Neural cell (in vitro differentiated cells): ENCODE data around the gene TPRG1L. TPM values are rescaled to one million over a fixed set of nuclear protein-coding genes. Genes with fewer than 3 reads are reported as not detected.

Experiments used
- H2AFZ ChIP-seq: fragments of 200-600, 300-800 bp; sonication (generic), shearing (Covaris generic); 2 replicates; pipeline ENCODE4 v1.6.0; 2014; ENCODE audit warnings: low read depth, mild to moderate bottlenecking, antibody characterized with exemption, low read length, moderate library complexity
- H3F3A ChIP-seq: fragments of 200-600 bp; shearing (Covaris generic); 2 replicates; pipeline ENCODE4 v1.6.1; 2016; ENCODE audit warnings: mild to moderate bottlenecking, moderate library complexity, mixed read lengths, antibody characterized with exemption, low read length; ENCODE audit not compliant: insufficient read depth, poor library complexity, severe bottlenecking
- H3K27ac ChIP-seq: fragments of 200-600, 300-800 bp; sonication (generic), shearing (Covaris generic); 2 replicates; pipeline ENCODE4 v1.5.1; 2014; ENCODE audit warnings: mild to moderate bottlenecking, low read length, moderate library complexity
- H3K27me3 ChIP-seq: fragments of 300-800, 200-600 bp; sonication (generic), shearing (Covaris generic); 2 replicates; pipeline ENCODE4 v1.6.0; 2014; ENCODE audit warnings: mild to moderate bottlenecking, low read depth, low read length, moderate library complexity; ENCODE audit not compliant: insufficient read depth
- H3K36me3 ChIP-seq: fragments of 300-800, 200-600 bp; sonication (generic), shearing (Covaris generic); 2 replicates; pipeline ENCODE4 v1.5.1; 2014; ENCODE audit warnings: mild to moderate bottlenecking, antibody characterized with exemption, low read length, moderate library complexity; ENCODE audit not compliant: insufficient read depth
- H3K4me2 ChIP-seq: fragments of 300-800, 200-600 bp; sonication (generic), shearing (Covaris generic); 2 replicates; pipeline ENCODE4 v1.6.0; 2014; ENCODE audit warnings: mild to moderate bottlenecking, low read length
- H3K4me3 ChIP-seq: fragments of 300-800, 200-600 bp; sonication (generic), shearing (Covaris generic); 2 replicates; pipeline ENCODE4 v1.5.1; 2014; ENCODE audit warnings: mild to moderate bottlenecking, low read length, moderate library complexity
- H3K79me2 ChIP-seq: fragments of 200-600 bp; shearing (Covaris generic); replicated peaks from 2 replicates; pipeline ENCODE4 v1.6.0; 2014; ENCODE audit warnings: mild to moderate bottlenecking, low read length, moderate library complexity; ENCODE audit not compliant: insufficient read depth
- H3K9ac ChIP-seq: fragments of 300-800, 200-600 bp; sonication (generic), shearing (Covaris generic); 2 replicates; pipeline ENCODE4 v1.6.1; 2016; ENCODE audit warnings: mild to moderate bottlenecking, low read length, mixed read lengths
- H3K9me2 ChIP-seq: fragments of 200-600 bp; shearing (Covaris generic); 2 replicates; pipeline ENCODE4 v1.6.1; 2016; ENCODE audit warnings: mild to moderate bottlenecking, low read length, mixed read lengths; ENCODE audit not compliant: insufficient read depth
- H3K9me3 ChIP-seq: fragments of 200-600, 300-800 bp; sonication (generic), shearing (Covaris generic); 2 replicates; pipeline ENCODE4 v1.6.1; 2016; ENCODE audit warnings: mild to moderate bottlenecking, mixed run types, low read length, moderate library complexity, mixed read lengths
- H4K20me1 ChIP-seq: fragments of 200-600 bp; shearing (Covaris generic); 2 replicates; pipeline ENCODE4 v1.6.1; 2016; ENCODE audit warnings: mild to moderate bottlenecking, mixed run types; ENCODE audit not compliant: insufficient read depth
- EP300 ChIP-seq: fragments of 450-650 bp; conservative IDR thresholded peaks from 2 replicates; pipeline ENCODE4 v1.6.1; 2014; ENCODE audit warnings: antibody characterized with exemption, mild to moderate bottlenecking, moderate library complexity; ENCODE audit not compliant: poor library complexity, severe bottlenecking
- EZH2 ChIP-seq: fragments of 200-600, 300-800 bp; shearing (Covaris generic), sonication (generic); IDR thresholded peaks from 2 replicates; pipeline ENCODE4 v1.6.1; 2014; ENCODE audit warnings: antibody characterized with exemption, low read length, borderline replicate concordance, mild to moderate bottlenecking; ENCODE audit not compliant: insufficient read depth, poor library complexity, severe bottlenecking
- POLR2AphosphoS5 ChIP-seq: IDR thresholded peaks from 2 replicates; pipeline ENCODE4 v1.6.1; 2012
- RAD21 ChIP-seq: fragments of 450-650 bp; conservative IDR thresholded peaks from 2 replicates; pipeline ENCODE4 v1.6.1; 2014; ENCODE audit warnings: antibody characterized with exemption, mild to moderate bottlenecking, moderate library complexity
- SMC3 ChIP-seq: fragments of 450-650 bp; conservative IDR thresholded peaks from 2 replicates; pipeline ENCODE4 v1.6.1; 2014; ENCODE audit warnings: antibody characterized with exemption, mild to moderate bottlenecking, moderate library complexity; ENCODE audit not compliant: poor library complexity
- TAF1 ChIP-seq: IDR thresholded peaks from 2 replicates; pipeline ENCODE4 v1.6.1; 2012; ENCODE audit warnings: low read depth
- polyA plus RNA-seq: library from polyadenylated mRNA; depleted of rRNA; stranded (reverse); fragments of >200 nt; gene quantifications from 2 replicates; pipeline ENCODE4 v1.2.3, GENCODE V29; 2014
- TF ChIP-seq, protein P1 (sequence below): IDR thresholded peaks from 2 replicates; pipeline ENCODE4 v1.6.1; 2012; ENCODE audit warnings: borderline replicate concordance
- TF ChIP-seq, protein P2 (sequence below): fragments of 450-650 bp; IDR thresholded peaks from 2 replicates; pipeline ENCODE4 v1.5.1; 2014; ENCODE audit warnings: antibody characterized with exemption, mild to moderate bottlenecking, moderate library complexity; ENCODE audit not compliant: poor library complexity, severe bottlenecking

The TPRG1L gene
- polyA plus RNA-seq, 1 donor from 2014 or later = 22.4 TPM

DNA sequence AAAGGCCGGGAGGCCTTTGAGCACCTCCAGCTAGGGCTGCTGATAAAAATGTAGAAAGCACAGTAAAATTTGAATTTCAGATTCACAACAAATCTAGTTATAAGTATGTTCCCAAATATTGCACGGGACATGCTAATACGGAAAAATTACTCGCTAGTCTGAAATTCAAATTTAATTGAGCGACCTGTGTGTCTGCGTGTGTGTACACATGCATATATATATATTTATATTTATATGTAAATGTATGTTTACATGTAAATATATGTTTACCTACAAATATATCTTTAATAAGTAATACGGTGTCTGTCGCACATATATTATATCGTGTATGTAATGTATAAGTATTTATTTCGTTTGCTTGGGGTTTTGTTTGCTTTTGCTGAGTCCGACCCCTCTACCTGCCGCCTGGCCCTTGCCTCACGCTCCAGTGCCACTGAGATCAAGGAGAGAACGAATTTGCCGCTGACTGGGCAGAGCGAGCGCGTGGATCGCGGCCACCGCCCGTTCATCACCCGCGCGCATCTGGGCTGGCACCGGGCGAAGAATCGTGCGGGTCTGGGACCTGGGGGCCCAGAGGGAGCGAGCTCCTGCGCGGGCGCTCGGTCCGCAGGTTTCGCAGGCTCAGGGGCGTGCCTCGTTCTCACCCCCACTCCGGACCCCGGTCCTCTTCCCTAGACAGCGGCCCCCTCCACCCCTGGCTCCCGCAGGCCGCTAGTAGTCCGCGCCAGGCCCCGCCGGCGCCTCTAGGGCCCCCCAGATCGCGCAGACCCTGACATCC is 25.6 kb downstream of the TPRG1L start:
- H3K27me3 ChIP-seq = peaks cover 50% of the 10 kb centered on the region
- H3K79me2 ChIP-seq = peaks cover 4% of the 10 kb centered on the region
- H3K4me3 ChIP-seq = peak overlapping the region; percentile 84
- no peak overlapping the region for H3K27ac ChIP-seq
- no peaks in the 10 kb centered on the region for H3K9me2 ChIP-seq
- no peak overlapping the region for H2AFZ ChIP-seq
- peak overlapping the region; percentile 34 for H3K4me2 ChIP-seq
- peak; percentile 99 for TF ChIP-seq POLR2AphosphoS5
- TF ChIP-seq, protein P1, sequence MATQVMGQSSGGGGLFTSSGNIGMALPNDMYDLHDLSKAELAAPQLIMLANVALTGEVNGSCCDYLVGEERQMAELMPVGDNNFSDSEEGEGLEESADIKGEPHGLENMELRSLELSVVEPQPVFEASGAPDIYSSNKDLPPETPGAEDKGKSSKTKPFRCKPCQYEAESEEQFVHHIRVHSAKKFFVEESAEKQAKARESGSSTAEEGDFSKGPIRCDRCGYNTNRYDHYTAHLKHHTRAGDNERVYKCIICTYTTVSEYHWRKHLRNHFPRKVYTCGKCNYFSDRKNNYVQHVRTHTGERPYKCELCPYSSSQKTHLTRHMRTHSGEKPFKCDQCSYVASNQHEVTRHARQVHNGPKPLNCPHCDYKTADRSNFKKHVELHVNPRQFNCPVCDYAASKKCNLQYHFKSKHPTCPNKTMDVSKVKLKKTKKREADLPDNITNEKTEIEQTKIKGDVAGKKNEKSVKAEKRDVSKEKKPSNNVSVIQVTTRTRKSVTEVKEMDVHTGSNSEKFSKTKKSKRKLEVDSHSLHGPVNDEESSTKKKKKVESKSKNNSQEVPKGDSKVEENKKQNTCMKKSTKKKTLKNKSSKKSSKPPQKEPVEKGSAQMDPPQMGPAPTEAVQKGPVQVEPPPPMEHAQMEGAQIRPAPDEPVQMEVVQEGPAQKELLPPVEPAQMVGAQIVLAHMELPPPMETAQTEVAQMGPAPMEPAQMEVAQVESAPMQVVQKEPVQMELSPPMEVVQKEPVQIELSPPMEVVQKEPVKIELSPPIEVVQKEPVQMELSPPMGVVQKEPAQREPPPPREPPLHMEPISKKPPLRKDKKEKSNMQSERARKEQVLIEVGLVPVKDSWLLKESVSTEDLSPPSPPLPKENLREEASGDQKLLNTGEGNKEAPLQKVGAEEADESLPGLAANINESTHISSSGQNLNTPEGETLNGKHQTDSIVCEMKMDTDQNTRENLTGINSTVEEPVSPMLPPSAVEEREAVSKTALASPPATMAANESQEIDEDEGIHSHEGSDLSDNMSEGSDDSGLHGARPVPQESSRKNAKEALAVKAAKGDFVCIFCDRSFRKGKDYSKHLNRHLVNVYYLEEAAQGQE = no peak
- TF ChIP-seq, protein P2, sequence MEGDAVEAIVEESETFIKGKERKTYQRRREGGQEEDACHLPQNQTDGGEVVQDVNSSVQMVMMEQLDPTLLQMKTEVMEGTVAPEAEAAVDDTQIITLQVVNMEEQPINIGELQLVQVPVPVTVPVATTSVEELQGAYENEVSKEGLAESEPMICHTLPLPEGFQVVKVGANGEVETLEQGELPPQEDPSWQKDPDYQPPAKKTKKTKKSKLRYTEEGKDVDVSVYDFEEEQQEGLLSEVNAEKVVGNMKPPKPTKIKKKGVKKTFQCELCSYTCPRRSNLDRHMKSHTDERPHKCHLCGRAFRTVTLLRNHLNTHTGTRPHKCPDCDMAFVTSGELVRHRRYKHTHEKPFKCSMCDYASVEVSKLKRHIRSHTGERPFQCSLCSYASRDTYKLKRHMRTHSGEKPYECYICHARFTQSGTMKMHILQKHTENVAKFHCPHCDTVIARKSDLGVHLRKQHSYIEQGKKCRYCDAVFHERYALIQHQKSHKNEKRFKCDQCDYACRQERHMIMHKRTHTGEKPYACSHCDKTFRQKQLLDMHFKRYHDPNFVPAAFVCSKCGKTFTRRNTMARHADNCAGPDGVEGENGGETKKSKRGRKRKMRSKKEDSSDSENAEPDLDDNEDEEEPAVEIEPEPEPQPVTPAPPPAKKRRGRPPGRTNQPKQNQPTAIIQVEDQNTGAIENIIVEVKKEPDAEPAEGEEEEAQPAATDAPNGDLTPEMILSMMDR = no peak
- H3F3A ChIP-seq = no peaks in the 10 kb centered on the region
- H3K36me3 ChIP-seq = peaks cover 3% of the 10 kb centered on the region
- no peaks in the 10 kb centered on the region for H4K20me1 ChIP-seq
- H3K9me3 ChIP-seq = no peaks in the 10 kb centered on the region
- H3K9ac ChIP-seq = no peak overlapping the region

DNA sequence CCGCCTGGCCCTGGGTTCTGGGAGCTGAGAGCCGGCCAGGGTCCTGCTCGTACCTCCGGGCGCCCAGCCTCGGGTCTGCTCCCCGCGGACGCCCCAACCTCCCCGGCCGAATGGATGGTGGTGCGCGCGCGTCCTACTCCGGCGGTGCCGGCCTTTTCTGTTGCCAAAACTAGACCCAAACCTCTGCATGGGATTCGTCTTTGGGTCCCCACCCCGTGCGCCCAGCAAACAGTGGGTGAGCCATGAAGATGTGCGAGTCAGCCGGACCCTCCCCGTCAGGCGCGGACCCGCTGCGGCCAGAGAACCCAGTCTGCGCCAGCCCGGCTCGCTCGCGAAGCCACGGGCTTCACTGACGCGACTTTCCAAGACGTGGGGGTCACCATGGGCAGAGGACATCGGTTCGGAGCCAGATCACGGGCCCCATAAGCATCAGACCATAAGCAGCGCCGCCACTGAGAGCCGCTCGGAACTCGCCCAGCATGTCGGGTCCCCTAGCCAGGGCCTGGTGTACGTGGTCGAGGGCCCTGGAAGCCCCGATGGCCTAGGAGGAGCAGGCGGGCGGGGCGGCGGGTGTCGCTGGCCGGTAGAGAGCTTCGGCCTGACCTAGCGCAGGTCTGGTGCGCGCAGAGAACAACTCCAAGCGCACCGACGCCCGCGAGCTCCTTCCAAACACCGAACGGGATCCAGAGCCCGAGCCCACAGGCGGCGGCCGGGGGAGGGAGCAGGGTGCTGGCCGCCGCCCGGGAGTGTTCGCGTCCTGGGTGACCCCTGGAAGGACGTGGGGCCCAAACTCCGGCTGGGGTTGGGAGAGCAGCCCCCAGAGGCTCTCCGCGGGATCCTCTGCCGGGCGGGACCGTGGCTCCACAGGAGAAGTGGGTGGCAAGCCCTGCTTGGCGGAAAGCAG is 26.5 kb downstream of the TPRG1L start:
- peaks cover 50% of the 10 kb centered on the region for H3K27me3 ChIP-seq
- no peak overlapping the region for H3K9ac ChIP-seq

DNA sequence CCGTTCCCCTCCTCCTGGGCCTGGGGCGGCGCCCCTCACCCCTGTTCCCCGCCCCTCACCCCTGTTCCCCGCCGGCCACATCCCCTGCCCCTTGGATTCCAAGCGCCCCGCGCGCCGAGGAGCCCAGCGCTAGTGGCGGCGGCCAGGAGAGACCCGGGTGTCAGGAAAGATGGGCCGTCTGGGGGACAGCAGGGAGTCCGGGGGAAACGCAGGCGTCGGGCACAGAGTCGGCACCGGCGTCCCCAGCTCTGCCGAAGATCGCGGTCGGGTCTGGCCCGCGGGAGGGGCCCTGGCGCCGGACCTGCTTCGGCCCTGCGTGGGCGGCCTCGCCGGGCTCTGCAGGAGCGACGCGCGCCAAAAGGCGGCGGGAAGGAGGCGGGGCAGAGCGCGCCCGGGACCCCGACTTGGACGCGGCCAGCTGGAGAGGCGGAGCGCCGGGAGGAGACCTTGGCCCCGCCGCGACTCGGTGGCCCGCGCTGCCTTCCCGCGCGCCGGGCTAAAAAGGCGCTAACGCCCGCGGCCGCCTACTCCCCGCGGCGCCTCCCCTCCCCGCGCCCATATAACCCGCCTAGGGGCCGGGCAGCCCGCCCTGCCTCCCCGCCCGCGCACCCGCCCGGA is 27.2 kb downstream of the TPRG1L start, which contains the start of gene TP73:
Gene TP73, plus strand, starts transcription at position 587 of the 618 bp plus-strand sequence. CDS start 29,850 bp downstream, outside the sequence.
- no peaks in the 10 kb centered on the region for H3K36me3 ChIP-seq
- no peaks in the 10 kb centered on the region for H3K9me2 ChIP-seq
- no peak within 1 kb of the TSS for H3K9ac ChIP-seq
- no peak within 1 kb of the TSS for H2AFZ ChIP-seq
- no peak within 1 kb of the TSS for H3K4me2 ChIP-seq
- H3F3A ChIP-seq = no peaks in the 10 kb centered on the region
- H4K20me1 ChIP-seq = no peaks in the 10 kb centered on the region
- H3K9me3 ChIP-seq = no peaks in the 10 kb centered on the region
- H3K27me3 ChIP-seq = peaks cover 50% of the 10 kb centered on the region
- no peak within 1 kb of the TSS for H3K27ac ChIP-seq
- peak within 1 kb of the TSS; percentile 45 for H3K4me3 ChIP-seq
- peaks cover 4% of the 10 kb centered on the region for H3K79me2 ChIP-seq
- TF ChIP-seq, protein P2 = no peak
- TF ChIP-seq POLR2AphosphoS5 (no peak), EP300 (no peak), SMC3 (no peak), RAD21 (no peak), TAF1 (no peak)
- TF ChIP-seq, protein P1 = no peak

More for the DNA sequence above, 26.5 kb downstream of the TPRG1L start:
- Histone ChIP-seq H3K36me3 (no peaks in the 10 kb centered on the region), H3K9me3 (no peaks in the 10 kb centered on the region), H2AFZ (no peak overlapping the region), H3K27ac (no peak overlapping the region), H3K4me2 (no peak overlapping the region), H3K4me3 (peak overlapping the region; percentile 45), H3F3A (no peaks in the 10 kb centered on the region), H3K9me2 (no peaks in the 10 kb centered on the region), H4K20me1 (no peaks in the 10 kb centered on the region), H3K79me2 (peaks cover 4% of the 10 kb centered on the region)
- TF ChIP-seq RAD21 (no peak), EZH2 (peak; percentile 91)
